Tongue (tissue), 2 donors: ENCODE measurements around the gene SUSD4. TPM values are rescaled to one million over a fixed set of nuclear protein-coding genes. Genes with fewer than 3 reads are reported as not detected.

Source experiments
- DNase-seq: peaks from one replicate; pipeline ENCODE4 v3.0.0-alpha.2; 2015
- total RNA-seq: library from RNA; depleted of rRNA; stranded (reverse); fragments of >200 nt; gene quantifications from one replicate; pipeline ENCODE4 v1.2.3, GENCODE V29; 2014

Gene SUSD4
- total RNA-seq, 1 donor from 2014 or later: 28.9 TPM

DNA sequence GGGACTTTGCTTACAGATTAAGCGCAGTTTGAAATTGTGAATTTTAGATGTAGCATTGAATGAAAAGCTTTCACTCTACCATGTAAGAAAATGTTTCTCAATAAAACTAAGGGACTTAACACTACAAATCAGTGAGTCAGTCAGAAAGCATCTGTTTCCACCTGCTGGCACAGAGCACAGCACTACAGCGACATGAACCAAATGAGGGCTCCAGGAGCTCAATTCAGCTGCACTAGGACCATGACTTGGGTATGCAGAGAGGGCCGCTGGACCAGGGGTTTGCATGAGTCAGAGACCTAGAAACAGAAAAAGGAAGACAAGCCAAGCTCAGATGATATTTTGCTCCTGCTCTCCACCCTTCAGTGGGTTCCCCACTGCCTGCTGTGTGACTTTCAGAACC lies 5.2 kb downstream of the SUSD4 start:
- no peak for DNase-seq

DNA sequence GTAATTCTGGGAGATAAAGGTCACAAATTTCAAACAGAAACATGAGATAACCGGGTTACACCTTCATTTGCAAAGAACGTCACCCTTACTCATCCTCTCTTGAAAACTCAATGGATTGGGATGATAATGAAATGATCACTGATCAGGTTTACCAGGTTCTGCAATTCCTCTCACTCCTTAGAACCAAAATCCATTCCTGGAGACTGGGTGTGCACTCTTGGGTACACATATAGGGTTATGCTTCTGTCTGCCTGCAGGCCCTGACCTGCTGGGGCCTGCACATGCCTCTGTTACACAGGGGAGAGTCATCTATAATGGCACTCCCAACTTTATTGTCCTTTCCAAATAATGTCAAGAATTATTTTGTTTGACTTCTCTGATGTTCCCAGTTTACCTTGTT lies 8.3 kb downstream of the SUSD4 start:
- DNase-seq: no peak

DNA sequence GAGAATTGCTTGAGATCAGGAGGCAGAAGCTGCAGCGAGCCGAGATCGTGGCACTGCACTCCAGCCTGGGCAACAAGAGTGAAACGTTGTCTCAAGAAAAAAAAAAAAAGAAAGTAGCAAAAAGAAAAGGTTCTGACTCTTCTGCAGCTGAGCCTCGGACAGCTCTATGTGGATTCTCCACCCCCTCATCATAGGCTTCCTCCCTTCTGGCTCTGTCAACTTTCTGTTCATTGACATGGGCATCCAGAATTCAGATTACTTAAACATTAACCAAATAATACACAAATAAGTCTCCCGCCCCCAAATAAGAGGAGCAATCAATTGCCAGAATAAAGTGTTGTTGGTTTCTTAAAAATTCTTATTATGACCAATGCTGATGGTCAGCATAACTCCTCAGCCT lies 10.0 kb downstream of the SUSD4 start:
- DNase-seq: no peak

- no peak for DNase-seq
Measured at GRCh38 chr1:223352944-223353343, 11.0 kb downstream of the SUSD4 start.

DNA sequence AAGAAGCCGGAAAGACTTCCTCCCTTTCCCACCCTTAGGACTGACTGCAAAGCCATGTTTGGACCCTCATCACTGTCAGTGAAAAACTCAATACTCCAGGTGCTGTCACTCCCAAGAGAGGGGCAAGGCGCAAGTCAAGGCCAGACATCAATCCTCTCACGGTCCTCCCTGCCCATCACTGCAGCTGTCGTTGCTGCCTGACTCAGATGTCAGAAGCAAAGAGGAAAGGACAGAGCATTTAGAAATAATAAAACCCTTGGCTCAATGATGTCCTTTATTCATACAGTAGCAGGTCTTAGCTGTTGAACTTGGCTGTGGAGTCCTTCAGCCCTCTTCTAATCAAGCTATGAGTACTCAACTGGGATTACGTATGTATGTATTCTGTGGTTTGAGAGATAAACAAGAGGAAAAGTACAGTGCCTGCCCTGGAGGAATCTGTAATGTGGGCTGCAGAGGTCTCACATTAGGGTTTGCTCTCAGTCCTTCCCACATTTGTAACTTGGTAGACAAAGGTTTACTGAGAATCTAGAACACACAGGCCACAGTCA lies 13.5 kb downstream of the SUSD4 start:
- DNase-seq: peak; percentile 40

DNA sequence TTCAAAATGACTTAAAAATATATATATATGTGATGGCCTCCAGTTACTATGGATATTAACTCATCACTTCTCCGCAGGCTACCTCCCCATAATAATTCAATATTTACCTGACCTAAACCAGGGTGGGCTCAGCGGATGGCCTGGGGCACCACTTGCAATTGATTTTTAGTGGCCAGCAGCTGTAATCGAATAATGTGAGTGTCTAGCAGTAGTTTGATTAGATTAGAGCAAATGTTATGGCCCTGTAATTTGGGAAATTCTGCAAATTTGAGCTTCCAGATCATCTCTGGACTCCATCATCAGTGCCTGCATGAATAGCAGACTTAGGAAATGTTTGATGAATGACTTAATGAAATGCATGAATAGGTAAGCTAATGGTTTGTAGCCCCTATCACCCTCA lies 14.7 kb downstream of the SUSD4 start:
- DNase-seq: no peak

DNA sequence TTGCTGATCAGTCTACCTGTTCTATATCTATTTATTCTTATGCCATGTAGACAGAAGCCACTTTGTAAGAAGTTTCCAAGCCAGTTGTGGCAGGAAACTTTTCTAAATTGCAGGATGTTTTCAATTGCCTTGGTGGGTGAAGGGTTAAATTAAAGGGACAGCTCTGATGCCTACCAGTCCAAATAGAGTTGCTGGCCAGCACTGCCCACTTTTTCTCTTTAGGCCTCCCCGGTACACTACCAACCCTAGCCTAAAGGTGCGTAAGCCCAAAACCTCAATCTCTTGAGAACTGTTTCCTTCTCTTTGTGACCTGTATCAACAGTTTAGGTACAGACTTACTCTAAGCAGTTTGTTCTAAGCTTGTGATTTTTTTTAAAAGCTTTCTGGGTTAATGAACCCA lies 15.5 kb downstream of the SUSD4 start:
- no peak for DNase-seq

- no peak for DNase-seq
Measured at GRCh38 chr1:223347583-223347982, 16.4 kb downstream of the SUSD4 start.

DNA sequence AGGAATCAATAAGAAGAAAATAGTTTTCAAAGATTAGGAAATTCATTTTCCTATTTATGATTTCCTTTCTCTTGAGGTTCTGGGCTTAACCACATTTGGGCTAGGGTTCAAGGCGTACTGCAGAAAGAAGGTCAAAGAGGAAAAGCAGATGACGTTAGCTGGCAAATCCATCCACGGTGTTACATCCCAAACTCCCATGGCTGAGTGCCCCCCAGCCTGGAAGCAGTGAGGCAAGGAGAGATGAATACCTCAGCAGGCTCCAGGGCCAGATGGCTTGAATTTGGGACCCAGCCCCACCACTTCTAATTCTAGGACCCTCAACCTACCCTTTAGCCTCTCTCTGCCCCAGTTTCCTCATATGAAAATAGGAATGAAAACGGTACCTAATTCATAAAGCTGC lies 17.7 kb downstream of the SUSD4 start:
- DNase-seq: no peak

DNA sequence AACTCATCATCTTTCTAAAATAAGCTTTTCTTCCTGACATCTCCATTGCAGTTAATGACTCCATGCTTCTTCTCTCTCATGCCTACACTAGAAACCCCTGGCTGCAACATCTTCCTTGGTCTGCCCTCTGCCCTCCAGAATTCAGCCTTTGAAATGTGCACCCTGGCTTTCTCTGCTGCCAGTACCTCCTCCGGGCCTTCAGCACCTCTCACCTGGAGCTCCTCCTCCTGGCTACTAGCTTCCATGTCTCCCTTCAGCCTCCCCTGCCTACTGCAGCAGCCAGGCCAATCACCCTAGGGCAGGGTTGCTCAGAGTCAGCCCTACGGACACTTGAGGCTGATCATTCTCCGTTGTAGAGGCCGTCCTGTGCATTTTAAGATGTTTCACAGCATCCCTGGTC lies 18.3 kb downstream of the SUSD4 start:
- no peak for DNase-seq

- no peak for DNase-seq
Measured at GRCh38 chr1:223344491-223344890, 19.5 kb downstream of the SUSD4 start.

- no peak for DNase-seq
Measured at GRCh38 chr1:223343692-223344091, 20.3 kb downstream of the SUSD4 start.

GRCh38 chr1:223341121-223341520 lies 22.9 kb downstream of the SUSD4 start:
- peak; percentile 79 for DNase-seq

DNA sequence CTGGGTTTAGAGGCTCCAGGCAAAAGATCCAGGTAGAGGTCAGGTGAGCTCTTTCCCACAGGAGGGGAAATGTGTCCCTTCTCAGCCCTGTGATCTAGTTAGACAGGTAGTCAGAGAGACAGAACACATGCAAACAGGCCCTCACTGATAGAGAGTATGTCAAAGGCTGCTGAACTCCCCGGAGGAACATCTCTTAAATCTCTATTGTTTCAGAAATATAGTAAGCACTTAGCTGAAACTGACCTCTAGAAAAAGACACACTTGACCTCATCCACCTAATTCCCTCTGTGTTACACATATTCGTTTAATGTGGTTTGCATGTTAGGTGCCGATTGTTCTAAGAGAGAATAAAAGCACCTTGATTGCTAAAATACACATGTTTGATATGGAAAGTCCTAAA lies 23.3 kb downstream of the SUSD4 start:
- DNase-seq: no peak

GRCh38 chr1:223339861-223340260 lies 24.1 kb downstream of the SUSD4 start:
- DNase-seq: no peak

DNA sequence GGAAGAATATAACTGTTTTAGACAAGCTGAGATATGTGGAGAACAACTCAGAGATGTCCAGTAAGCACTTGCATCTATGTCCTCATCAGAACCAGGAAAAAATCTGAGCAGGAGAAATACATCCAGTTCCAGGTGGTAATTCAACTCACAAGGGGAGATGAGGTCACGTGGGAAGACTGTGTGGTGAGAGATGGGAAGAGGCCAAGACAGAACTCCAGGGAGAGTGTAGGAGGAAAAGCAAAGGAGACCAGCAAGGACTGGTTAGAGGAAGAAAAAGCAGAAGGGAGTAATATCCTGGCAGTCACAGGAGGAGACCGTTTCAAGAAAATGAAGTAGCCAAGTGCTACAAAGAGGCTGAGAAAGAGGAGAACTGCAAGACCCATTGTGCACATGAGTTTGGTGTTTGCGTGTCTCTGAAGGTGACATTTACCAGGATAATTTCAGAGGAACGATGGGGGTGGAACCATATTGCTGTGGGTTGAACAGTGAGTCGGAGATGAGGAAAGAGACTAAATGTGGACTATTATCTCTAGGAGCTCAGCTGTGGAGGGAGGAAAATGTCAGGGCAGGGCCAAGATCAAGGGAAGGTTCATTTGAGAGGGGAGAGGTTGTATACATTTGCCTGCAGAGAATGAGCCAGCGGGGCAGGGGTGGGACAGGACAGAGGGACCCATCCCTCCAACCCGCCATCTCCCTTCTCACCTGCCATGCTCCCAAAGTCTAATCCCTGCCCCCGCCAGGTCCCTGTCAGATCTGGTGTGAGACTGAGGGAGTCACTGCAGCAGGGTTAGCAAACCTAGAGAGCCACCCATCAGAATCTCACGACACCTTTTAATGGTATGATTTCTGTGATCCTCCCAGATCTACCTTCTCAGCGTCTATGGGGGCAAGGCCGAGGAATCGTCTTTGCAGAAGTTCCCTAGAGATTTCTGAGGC lies 24.9 kb downstream of the SUSD4 start:
- no peak for DNase-seq

DNA sequence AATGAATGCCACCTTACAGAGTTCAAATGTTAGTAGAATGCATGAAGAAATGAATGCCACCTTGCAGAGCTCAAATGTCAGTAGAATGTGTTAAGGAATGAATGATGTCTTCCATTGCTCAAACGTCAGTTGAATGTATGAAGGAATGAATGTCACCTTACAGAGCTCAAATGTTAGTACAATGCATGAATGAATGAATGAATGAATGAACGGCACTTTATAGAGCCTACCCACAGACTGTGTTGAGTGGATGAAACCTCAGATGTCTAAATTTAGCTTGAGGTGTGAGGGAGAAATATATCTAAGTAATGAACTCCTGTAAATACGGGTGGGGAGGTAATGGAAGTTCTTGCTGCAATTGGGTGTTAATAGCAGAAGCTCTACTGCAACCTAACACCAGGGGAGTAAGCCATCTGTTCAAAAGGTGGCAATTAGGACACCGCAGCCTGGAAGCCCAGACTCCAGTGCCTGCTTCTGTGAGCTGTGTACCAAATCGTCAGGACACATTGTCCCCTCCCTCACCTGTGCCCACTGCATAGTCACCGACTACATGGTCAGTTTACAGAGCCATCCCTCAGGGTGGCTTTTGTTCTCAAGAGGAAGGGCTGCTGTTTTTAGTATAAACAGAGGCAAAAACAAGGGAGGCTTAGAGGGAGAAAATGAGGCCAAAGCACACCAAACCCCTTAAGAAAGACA lies 26.7 kb downstream of the SUSD4 start:
- no peak for DNase-seq

DNA sequence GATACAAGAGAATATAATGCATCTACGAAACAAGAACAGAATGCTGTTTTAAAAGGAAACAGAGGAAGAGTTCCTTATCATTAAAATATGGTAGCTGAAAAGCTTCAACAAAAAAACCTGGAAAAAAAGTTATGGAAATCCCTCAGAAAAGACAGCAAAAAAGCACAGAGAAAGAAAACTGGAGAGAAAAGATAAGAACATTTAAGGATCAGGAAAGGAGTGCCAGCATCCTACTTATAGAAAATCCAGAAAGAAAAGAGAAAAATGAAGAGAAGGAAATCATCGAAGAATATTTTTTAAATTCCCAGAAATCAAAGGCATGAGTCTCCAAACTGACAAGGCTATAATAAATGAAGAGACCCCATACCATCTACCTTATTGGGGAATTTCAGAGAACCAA lies 29.8 kb downstream of the SUSD4 start:
- DNase-seq: no peak

GRCh38 chr1:223332997-223333396 lies 31.0 kb downstream of the SUSD4 start:
- no peak for DNase-seq

DNA sequence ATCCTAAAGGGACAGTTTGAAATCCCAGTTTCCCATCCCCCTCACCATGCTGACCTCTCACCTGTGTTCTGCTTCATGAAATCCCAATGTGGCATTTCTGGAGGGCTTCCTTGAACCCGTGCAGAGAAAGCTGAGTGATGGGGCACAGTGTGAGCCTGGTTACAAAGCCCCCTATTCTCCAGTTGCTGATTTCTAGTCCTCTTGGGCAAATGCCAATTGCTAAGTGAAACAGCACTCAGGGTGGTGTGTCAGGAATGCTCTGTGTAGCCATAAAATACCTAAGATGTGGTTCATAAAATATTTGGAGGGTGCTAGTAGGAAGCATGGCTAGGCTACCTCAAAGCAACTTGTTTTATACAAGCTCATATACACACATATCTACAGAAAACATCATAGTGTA lies 32.0 kb downstream of the SUSD4 start:
- DNase-seq: peak; percentile 28

- DNase-seq: peak; percentile 35
Measured at GRCh38 chr1:223331301-223331700, 32.7 kb downstream of the SUSD4 start.

DNA sequence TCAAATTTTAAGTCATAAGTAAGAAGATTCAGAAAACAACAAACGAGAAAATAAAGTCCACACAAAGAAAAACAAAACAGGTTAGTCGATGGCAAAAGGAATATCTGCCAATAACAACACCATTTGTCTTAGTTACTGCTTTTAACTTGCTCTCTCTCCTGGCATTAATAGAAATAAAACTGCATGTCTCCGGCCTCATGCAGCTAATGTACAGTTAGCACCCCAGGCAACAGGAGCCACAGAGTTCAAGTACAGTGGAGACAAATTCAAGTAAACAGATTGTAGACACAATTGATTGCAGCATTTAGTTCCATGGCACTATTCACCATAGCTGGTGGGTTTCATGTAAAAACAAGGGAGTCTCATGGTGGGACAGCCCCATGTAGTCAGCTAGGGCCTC lies 33.5 kb downstream of the SUSD4 start:
- no peak for DNase-seq

DNA sequence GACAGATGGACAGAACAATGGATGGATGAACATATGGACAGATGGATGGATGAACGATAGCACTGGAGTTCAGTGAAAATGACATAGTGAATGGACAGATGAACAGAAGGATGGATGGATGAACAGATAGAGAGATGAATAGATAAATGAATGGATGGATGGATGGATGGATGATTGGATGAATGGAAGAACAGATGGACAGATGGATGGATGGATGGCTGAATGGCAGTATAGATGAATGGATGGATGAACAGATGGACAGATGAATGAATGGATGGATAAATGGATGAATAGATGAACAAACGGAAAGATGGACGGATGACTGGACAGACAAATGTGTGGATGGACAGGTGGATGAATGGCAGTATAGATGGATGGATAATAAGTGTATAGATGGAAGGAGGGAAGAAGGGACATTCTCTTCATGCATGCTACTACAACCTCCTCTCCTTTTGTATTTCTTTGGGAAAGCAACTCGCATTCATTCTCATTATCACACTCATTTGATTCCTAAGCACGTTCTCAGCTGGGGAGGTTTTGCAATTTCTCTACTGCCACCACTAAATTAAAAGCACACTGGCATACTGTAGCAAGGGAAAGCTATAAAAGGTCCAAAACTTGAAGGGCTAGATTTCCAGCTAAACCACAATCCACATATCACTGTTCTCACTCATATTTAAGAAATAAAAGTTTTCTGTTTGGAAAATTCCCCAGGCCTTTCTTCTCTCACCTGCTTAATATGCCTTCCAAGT lies 34.1 kb downstream of the SUSD4 start:
- DNase-seq: no peak
